ENCODE results near the gene FLG2. TPM values are rescaled to one million over a fixed set of nuclear protein-coding genes. Genes with fewer than 3 reads are reported as not detected.

FLG2 gene
- total and polyA plus RNA-seq, 9 of the 15 experiments (the other 6 are each of a cell fraction or from before 2014, with no cell fraction given): not detected

- no peak overlapping the region for H3K4me2 ChIP-seq (ENCODE audit: insufficient read depth, low read length)
- no peak for ATAC-seq
- no peak for FAIRE-seq
- intact Hi-C loops (cut with micrococcal nuclease): no loop called here
- H4K20me1 ChIP-seq (replicated peaks; ENCODE audit: control insufficient read depth, insufficient read depth, low read length): no peaks in the 10 kb centered on the region
- no peaks in the 10 kb centered on the region for H3K4me1 ChIP-seq (replicated peaks in 1 of 2; ENCODE audit: control insufficient read depth in 2 of 2, insufficient read depth in 2 of 2, low read length in 2 of 2)
- no peak for DNase-seq (ENCODE audit: extremely low read depth in 1 of 4, low spot score in 3 of 4)
- no TSS peak for BruUV-seq (replicated peaks)
- peaks cover 0 to 3% of the 10 kb centered on the region in 2 experiments; a peak in 1 of 5 replicates for H3K27me3 ChIP-seq (ENCODE audit: control insufficient read depth in 2 of 2, insufficient read depth in 2 of 2, low read length in 2 of 2)
- TF ChIP-seq PML (IDR thresholded peaks at IDR 0.05; ENCODE audit: low read length) (no peak), HMGXB4 (CRISPR knock-in tag; IDR thresholded peaks at IDR 0.05) (no peak), NCOA2 (IDR thresholded peaks at IDR 0.05; ENCODE audit: partially characterized antibody in 2 of 2) (no peak), EHMT2 (IDR thresholded peaks at IDR 0.05) (no peak)
- POLR2A ChIA-PET: no interaction called here
- CTCF ChIA-PET (ENCODE audit: low intra/inter-chr PET ratio): no interaction called here
- H3K9me3 ChIP-seq (replicated peaks; ENCODE audit: control insufficient read depth, insufficient read depth, low read depth, low read length): no peaks in the 10 kb centered on the region
- H3K36me3 ChIP-seq (ENCODE audit: control insufficient read depth, insufficient read depth, low read length): no peaks in the 10 kb centered on the region
- H3K4me3 ChIP-seq: no peak overlapping the region
- H3K27ac ChIP-seq (ENCODE audit: extremely low read depth, low read depth, low read length): no peak overlapping the region
- no peaks in the 10 kb centered on the region for H3K9me1 ChIP-seq (ENCODE audit: control insufficient read depth, insufficient read depth, low read length)
- in situ Hi-C loops (cut with MboI): no loop called here
- H3K79me2 ChIP-seq (ENCODE audit: control insufficient read depth, insufficient read depth, low read length): no peaks in the 10 kb centered on the region
- under 1% methylated on average over 16 of the region's 16 CpGs for WGBS (ENCODE audit: insufficient coverage, low coverage, missing lambda C conversion rate)
- no peak overlapping the region for H2AFZ ChIP-seq (ENCODE audit: low read depth, low read length)
- H3K9ac ChIP-seq (ENCODE audit: insufficient read depth in 1 of 2, low read depth in 2 of 2, low read length in 2 of 2): no peak overlapping the region
Observed at GRCh38 chr1:152380932-152381331, 21.1 kb upstream of the FLG2 start.

GRCh38 chr1:152374451-152374850 is 14.6 kb upstream of the FLG2 start:
- intact Hi-C loops (cut with micrococcal nuclease): no loop called here
- in situ Hi-C loops (cut with MboI): no loop called here
- 2% methylated on average over 3 of the region's 3 CpGs for WGBS (ENCODE audit: insufficient coverage, low coverage, missing lambda C conversion rate)

More at GRCh38 chr1:152374451-152374850, 14.6 kb upstream of the FLG2 start:
- Histone ChIP-seq H3K4me2 (ENCODE audit: insufficient read depth, low read length) (no peak overlapping the region), H3K4me3 (no peak overlapping the region), H3K9me1 (ENCODE audit: control insufficient read depth, insufficient read depth, low read length) (no peaks in the 10 kb centered on the region), H3K9me3 (replicated peaks; ENCODE audit: control insufficient read depth, insufficient read depth, low read depth, low read length) (no peaks in the 10 kb centered on the region), H3K79me2 (ENCODE audit: control insufficient read depth, insufficient read depth, low read length) (no peaks in the 10 kb centered on the region), H2AFZ (ENCODE audit: low read depth, low read length) (no peak overlapping the region), H3K27me3 (ENCODE audit: control insufficient read depth in 2 of 2, insufficient read depth in 2 of 2, low read length in 2 of 2) (peaks cover 0 to 3% of the 10 kb centered on the region in 2 experiments; a peak in 1 of 5 replicates), H4K20me1 (replicated peaks; ENCODE audit: control insufficient read depth, insufficient read depth, low read length) (no peaks in the 10 kb centered on the region), H3K4me1 (replicated peaks in 1 of 2; ENCODE audit: control insufficient read depth in 2 of 2, insufficient read depth in 2 of 2, low read length in 2 of 2) (no peaks in the 10 kb centered on the region), H3K36me3 (ENCODE audit: control insufficient read depth, insufficient read depth, low read length) (no peaks in the 10 kb centered on the region), H3K27ac (ENCODE audit: extremely low read depth, low read depth, low read length) (no peak overlapping the region), H3K9ac (ENCODE audit: insufficient read depth in 1 of 2, low read depth in 2 of 2, low read length in 2 of 2) (no peak overlapping the region)
- DNase-seq (ENCODE audit: extremely low read depth in 1 of 4, low spot score in 3 of 4) (no peak), FAIRE-seq (no peak), ATAC-seq (no peak)
- no TSS peak for BruUV-seq (replicated peaks)
- ChIA-PET POLR2A (interaction anchor here (1.1 kb wide), 1 partner anchor 10 kb away, joined by 3 read pairs; no protein-coding TSS in a partner anchor), CTCF (ENCODE audit: low intra/inter-chr PET ratio) (no interaction called here)
- no peak for TF ChIP-seq RNF2 (IDR thresholded peaks at IDR 0.05)
- TF ChIP-seq TFE3 (CRISPR knock-in tag; IDR thresholded peaks at IDR 0.05): peak; percentile 65
